Activated B cell treated with CpG ODN at 0.5 μM for 24 hours (primary cell): Measurements from ENCODE around the gene C19orf85. TPM values are rescaled to one million over a fixed set of nuclear protein-coding genes. Genes with fewer than 3 reads are reported as not detected.
A peak's percentile ranks its signal among the peaks of the same experiment; 100 is the strongest.

ENCODE experiments used
- ATAC-seq: fragments of 200-7000 bp; cut with Tn5 transposase; one replicate; pipeline ENCODE4 v1.10.0; 2021; ENCODE audit warnings: low read depth, mild to moderate bottlenecking, moderate library complexity
- CTCF ChIA-PET: fragments of 350-600 bp; sonication (Branson Sonifier 250); formaldehyde crosslinking; loops from one replicate; lab custom pipeline; 2021; ENCODE audit warnings: antibody characterized with exemption; lab: Charles Lee
- POLR2A ChIA-PET: fragments of 350-600 bp; sonication (Branson Sonifier 250); formaldehyde crosslinking; loops from one replicate; lab custom pipeline; 2021; ENCODE audit warnings: antibody characterized with exemption; lab: Charles Lee
- DNase-seq: peaks from one replicate; pipeline ENCODE4 v3.0.0; 2022
- H3K27ac Mint-ChIP-seq: one replicate; pipeline ENCODE4 v1.8.0; 2020; ENCODE audit warnings: mixed read lengths
- H3K27me3 Mint-ChIP-seq: one replicate; pipeline ENCODE4 v1.8.0; 2021; ENCODE audit warnings: mixed read lengths
- H3K36me3 Mint-ChIP-seq: one replicate; pipeline ENCODE4 v1.8.0; 2021; ENCODE audit warnings: low read depth, mixed read lengths
- H3K4me1 Mint-ChIP-seq: one replicate; pipeline ENCODE4 v1.8.0; 2021; ENCODE audit warnings: mixed read lengths
- H3K4me3 Mint-ChIP-seq: one replicate; pipeline ENCODE4 v1.8.0; 2020; ENCODE audit warnings: mild to moderate bottlenecking, mixed read lengths
- H3K9me3 Mint-ChIP-seq: one replicate; pipeline ENCODE4 v1.8.0; 2020; ENCODE audit warnings: mixed read lengths
- intact Hi-C: fragments of 100-400 bp; cut with micrococcal nuclease; formaldehyde crosslinking; loops from one replicate; pipeline ENCODE4 v1.15.1; 2024
- total RNA-seq: library from RNA; stranded (reverse); gene quantifications from 2 replicates; pipeline ENCODE4 v1.2.3, GENCODE V29; 2022
- TF ChIP-seq, protein P1 (sequence below): fragments of 200-600 bp; IDR thresholded peaks from one replicate; pipeline ENCODE4 v1.8.0; 2022; ENCODE audit warnings: antibody characterized with exemption, mild to moderate bottlenecking

C19orf85 gene
- total RNA-seq, 1 donor from 2014 or later, result not detected

DNA sequence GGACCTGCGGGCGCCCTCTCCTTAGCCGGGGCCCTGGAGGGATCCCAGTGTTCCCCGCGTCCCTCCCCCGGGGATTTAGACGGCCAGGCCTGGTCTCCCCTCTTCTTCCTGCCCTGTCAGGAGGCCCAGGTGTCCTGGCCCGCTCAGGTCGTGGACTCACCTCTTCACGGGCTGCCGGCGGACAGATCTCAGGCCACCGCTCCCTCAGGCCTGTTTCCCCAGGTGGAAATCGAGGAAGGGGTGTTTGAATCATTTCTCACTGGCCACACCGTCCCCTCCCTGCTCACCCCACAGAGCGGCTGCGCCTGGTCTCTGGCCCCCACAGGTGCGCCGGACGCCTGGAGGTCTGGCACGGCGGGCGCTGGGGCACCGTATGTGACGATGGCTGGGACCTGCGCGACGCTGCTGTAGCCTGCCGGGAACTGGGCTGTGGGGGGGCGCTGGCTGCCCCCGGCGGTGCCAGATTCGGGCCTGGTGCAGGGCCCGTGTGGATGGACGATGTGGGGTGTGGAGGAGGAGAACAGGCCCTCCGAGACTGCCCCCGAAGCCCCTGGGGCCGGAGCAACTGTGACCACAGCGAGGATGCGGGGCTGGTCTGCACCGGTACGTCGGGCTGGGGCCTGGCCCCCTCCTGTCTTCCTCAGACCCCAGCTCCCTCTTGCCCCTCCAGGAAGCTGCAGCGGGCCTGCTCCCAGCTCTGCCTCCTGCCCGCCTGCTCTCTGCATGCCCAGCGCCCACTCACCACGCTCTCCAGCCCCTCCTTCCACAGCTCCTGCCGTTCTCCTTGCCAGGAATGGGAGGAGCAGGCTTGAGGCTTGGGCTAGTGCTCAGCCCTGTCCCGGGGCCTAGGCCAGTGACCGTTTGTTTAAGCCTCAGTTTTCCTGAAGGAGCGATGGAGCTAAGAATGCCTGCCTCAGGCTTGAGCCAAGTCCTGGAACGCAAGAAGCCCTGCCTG, 26.2 kb upstream of the C19orf85 start:
- Mint-ChIP-seq H3K9me3 (no peaks in the 10 kb centered on the region), H3K36me3 (no peaks in the 10 kb centered on the region), H3K27ac (no peak overlapping the region), H3K4me3 (no peak overlapping the region), H3K27me3 (peaks cover 9% of the 10 kb centered on the region), H3K4me1 (peaks cover 7% of the 10 kb centered on the region)
- intact Hi-C loops, result no loop called here
- TF ChIP-seq, protein P1, sequence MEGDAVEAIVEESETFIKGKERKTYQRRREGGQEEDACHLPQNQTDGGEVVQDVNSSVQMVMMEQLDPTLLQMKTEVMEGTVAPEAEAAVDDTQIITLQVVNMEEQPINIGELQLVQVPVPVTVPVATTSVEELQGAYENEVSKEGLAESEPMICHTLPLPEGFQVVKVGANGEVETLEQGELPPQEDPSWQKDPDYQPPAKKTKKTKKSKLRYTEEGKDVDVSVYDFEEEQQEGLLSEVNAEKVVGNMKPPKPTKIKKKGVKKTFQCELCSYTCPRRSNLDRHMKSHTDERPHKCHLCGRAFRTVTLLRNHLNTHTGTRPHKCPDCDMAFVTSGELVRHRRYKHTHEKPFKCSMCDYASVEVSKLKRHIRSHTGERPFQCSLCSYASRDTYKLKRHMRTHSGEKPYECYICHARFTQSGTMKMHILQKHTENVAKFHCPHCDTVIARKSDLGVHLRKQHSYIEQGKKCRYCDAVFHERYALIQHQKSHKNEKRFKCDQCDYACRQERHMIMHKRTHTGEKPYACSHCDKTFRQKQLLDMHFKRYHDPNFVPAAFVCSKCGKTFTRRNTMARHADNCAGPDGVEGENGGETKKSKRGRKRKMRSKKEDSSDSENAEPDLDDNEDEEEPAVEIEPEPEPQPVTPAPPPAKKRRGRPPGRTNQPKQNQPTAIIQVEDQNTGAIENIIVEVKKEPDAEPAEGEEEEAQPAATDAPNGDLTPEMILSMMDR, result no peak
- no peak for ATAC-seq
- CTCF ChIA-PET, result interaction anchor here (1.2 to 1.5 kb wide), 3 partner anchors 13 to 140 kb away, joined by 3 to 6 read pairs (median 3); no protein-coding TSS in a partner anchor
- POLR2A ChIA-PET, result no interaction called here
- no peak for DNase-seq

DNA sequence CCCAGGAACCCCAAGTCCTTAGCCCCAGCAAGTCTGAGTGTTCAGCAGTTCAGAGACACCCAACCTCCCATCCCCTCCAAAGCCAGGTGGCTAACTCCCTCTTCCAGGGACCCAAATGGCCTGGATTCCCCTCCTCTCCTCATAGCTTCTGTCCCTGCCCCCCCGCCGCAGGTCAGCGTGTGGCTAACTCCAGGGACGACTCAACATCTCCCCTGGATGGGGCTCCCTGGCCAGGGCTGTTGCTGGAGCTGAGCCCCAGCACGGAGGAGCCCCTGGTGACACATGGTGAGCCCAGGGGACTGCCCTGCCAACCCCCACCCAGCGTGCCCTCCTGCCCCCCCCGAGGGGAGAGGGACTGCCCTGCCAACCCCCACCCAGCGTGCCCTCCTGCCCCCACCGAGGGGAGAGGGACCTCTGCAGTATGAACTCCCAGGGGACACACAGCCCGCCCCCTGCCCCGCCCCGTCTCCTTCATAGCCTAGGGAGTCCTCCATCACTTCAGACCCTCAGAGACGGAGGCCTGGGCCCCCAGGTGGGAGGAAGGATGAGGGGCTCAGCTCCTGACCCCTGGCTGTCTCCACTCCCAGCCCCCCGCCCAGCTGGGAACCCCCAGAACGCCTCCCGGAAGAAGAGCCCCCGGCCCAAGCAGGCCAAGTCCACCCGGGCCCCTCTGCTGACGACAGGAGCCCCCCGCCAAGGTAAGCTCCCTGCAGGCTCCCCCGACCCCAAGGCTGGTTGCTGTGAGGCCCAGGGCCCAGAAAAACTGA, 25.3 kb upstream of the C19orf85 start:
- ATAC-seq, result no peak

DNA sequence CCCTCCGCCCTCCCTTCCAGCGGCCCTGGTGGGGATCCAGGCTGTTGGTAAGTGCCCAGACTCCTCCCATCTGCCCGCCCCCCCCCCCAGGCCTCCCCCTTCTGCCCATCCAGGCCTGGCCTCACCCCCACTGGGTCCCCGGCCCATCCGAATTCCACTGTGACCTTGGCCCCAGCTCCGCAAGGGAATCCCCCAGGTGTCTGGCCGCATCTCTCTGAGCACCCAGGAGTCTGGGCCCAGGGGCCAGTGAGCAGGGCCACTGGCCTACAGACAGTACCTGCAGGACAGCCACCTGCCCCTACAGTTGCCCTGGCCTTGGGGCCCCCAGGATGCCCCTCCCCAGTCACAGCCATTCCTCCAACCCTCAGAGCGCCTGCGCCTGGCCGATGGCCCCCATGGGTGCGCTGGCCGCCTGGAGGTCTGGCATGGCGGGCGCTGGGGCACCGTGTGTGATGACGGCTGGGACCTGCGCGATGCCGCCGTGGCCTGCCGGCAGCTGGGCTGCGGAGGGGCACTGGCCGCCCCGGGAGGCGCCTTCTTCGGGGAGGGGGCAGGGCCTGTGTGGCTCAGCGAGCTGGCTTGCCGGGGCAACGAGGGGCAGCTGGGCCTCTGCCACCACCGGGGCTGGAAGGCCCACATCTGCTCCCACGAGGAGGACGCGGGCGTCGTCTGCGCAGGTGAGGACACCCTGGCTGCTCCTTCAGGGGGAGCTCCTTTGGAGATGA, 24.6 kb upstream of the C19orf85 start:
- no peak for DNase-seq
- H3K4me1 Mint-ChIP-seq, result peaks cover 13% of the 10 kb centered on the region
- no peak for ATAC-seq
- POLR2A ChIA-PET, result no interaction called here
- no peaks in the 10 kb centered on the region for H3K36me3 Mint-ChIP-seq
- TF ChIP-seq, protein P1, result no peak
- peaks cover 9% of the 10 kb centered on the region for H3K27me3 Mint-ChIP-seq
- H3K4me3 Mint-ChIP-seq, result no peak overlapping the region
- CTCF ChIA-PET, result interaction anchor here (1.0 kb wide), 1 partner anchor 15 kb away, joined by 5 read pairs; no protein-coding TSS in a partner anchor
- no peaks in the 10 kb centered on the region for H3K9me3 Mint-ChIP-seq
- no peak overlapping the region for H3K27ac Mint-ChIP-seq
- intact Hi-C loops, result no loop called here

More for the DNA sequence above, 25.3 kb upstream of the C19orf85 start:
- Mint-ChIP-seq H3K27me3 (peaks cover 9% of the 10 kb centered on the region), H3K36me3 (no peaks in the 10 kb centered on the region), H3K9me3 (no peaks in the 10 kb centered on the region), H3K4me1 (peaks cover 9% of the 10 kb centered on the region), H3K4me3 (no peak overlapping the region), H3K27ac (no peak overlapping the region)
- DNase-seq, result no peak
- intact Hi-C loops, result no loop called here
- CTCF ChIA-PET, result interaction anchor here (1.0 kb wide), 1 partner anchor 14 kb away, joined by 5 read pairs; no protein-coding TSS in a partner anchor
- TF ChIP-seq, protein P1, result no peak
- POLR2A ChIA-PET, result no interaction called here

DNA sequence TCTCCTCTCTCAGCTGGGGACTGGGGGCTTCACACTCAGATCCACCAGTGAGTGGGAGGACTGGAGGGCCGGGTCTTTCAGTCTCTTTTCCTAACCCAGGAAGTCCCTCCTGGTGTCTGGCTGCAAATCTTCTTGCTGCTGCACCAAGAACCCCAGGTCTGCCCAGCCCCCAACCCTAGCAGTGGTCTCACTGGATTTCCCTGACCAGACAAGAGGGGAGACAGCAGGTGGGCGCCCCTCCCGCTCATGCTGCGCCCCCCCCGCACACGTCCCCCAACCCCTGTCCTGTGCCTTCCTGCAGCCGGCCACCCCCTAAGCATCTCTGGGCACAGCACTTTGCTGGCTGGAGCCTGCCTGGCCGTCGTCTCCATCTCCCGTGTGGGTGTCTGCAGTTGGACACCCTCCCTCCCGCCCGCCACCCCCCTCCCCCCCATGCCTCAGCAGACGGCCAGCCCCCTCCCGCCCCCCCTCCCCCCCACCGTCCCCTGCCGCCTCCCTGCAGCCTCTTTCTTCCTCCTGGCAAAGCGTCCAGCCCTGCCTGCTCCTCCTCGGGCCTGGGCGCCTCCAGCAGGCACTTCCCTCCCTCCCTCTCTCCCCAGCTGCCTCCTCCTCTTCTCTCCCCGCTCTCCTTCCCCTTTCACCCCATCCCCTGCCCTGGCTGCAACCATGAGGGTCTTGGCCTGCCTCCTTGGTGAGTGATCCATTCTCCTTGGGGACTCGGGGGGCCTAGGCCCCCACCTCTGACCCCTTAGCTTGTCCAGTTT, 23.6 kb upstream of the C19orf85 start, which contains the start of gene SSC5D:
TSS of gene SSC5D (plus strand) at position 513 of the 764 bp plus-strand sequence. CDS start at position 667, 154 bp downstream.
- Mint-ChIP-seq H3K9me3 (no peaks in the 10 kb centered on the region), H3K27ac (peak within 1 kb of the TSS; percentile 24), H3K4me1 (peaks cover 14% of the 10 kb centered on the region), H3K4me3 (no peak within 1 kb of the TSS), H3K27me3 (peaks cover 9% of the 10 kb centered on the region), H3K36me3 (no peaks in the 10 kb centered on the region)
- CTCF ChIA-PET, result no interaction called here
- no peak for ATAC-seq
- POLR2A ChIA-PET, result interaction anchor here (1.9 to 4.1 kb wide), 2 partner anchors 11 to 16 kb away, joined by 6 to 42 read pairs; partner anchors contain the start of gene ZNF628
- intact Hi-C loops, result no loop called here
- DNase-seq, result no peak
- TF ChIP-seq, protein P1, result no peak
